GM12878 (cell line): ENCODE measurements around the gene SPA17. TPM values are rescaled to one million over a fixed set of nuclear protein-coding genes. Genes with fewer than 3 reads are reported as not detected.
A peak's percentile ranks its signal among the peaks of the same experiment; 100 is the strongest.

ENCODE experiments used
- ATAC-seq: fragments of 200-7000 bp; cut with Tn5 transposase; 3 replicates; pipeline ENCODE4 v1.9.1; 2020; ENCODE audit warnings: mild to moderate bottlenecking, moderate library complexity
- BruUV-seq: library from RNA; stranded (reverse); fragments of 400-500 nt; replicated peaks from 2 replicates; lab custom pipeline; 2021; lab: Mats Ljungman, UMichigan
- CTCF ChIA-PET: fragments of 300-600 bp; sonication (Branson Sonifier 250); formaldehyde crosslinking; extraction: SDS; loops from one replicate; lab custom pipeline; 2021; ENCODE audit warnings: inconsistent platforms; lab: Yijun Ruan, JAX
- POLR2A ChIA-PET: fragments of 350-600 bp; formaldehyde crosslinking; extraction: SDS; loops from one replicate; lab custom pipeline; 2021; ENCODE audit warnings: inconsistent platforms; lab: Charles Lee
- RAD21 ChIA-PET: fragments of 300-600 bp; sonication (Branson Sonifier 250); formaldehyde crosslinking; loops from one replicate; lab custom pipeline; 2023; ENCODE audit warnings: antibody characterized with exemption; ENCODE audit not compliant: unreplicated experiment; lab: Charles Lee
- SMC1A ChIA-PET: fragments of 300-600 bp; sonication (Branson Sonifier 250); formaldehyde crosslinking; loops from one replicate; lab custom pipeline; 2023; ENCODE audit not compliant: unreplicated experiment, uncharacterized antibody; lab: Charles Lee
- DNase-seq: peaks from one replicate; pipeline ENCODE4 v3.0.0-alpha.2; 2011; ENCODE audit warnings: low read depth, low spot score
- FAIRE-seq: peaks from 3 replicates; lab custom pipeline; 2011; peaks lifted over from hg19 to GRCh38; lab: Jason Lieb, UNC
- H2AFZ ChIP-seq: 2 replicates; pipeline ENCODE4 v1.6.0; 2011; ENCODE audit warnings: low read depth, low read length, control low read depth; ENCODE audit not compliant: control insufficient read depth
- H3K27ac ChIP-seq: 2 replicates; pipeline ENCODE4 v1.5.1; 2011; ENCODE audit warnings: control low read depth; ENCODE audit not compliant: control insufficient read depth, insufficient read depth
- H3K27me3 ChIP-seq, 2 experiments: replicated peaks in 1 of 2; 2 replicates each; pipeline versions ENCODE4 v1.6.0 to v1.6.1; 2011; ENCODE audit warnings: low read length in 1 of 2; ENCODE audit not compliant: control insufficient read depth in 2 of 2, insufficient read depth in 2 of 2
- H3K36me3 ChIP-seq, 2 experiments: 2 replicates each; pipeline ENCODE4 v1.5.1; 2011; ENCODE audit warnings: low read length in 1 of 2; ENCODE audit not compliant: control insufficient read depth in 2 of 2, insufficient read depth in 2 of 2
- H3K4me1 ChIP-seq: 2 replicates; pipeline ENCODE4 v1.6.1; 2011; ENCODE audit warnings: mild to moderate bottlenecking, low read length, moderate library complexity, mixed read lengths; ENCODE audit not compliant: control insufficient read depth, insufficient read depth
- H3K4me2 ChIP-seq: 2 replicates; pipeline ENCODE4 v1.6.0; 2011; ENCODE audit warnings: control low read depth; ENCODE audit not compliant: control insufficient read depth, insufficient read depth
- H3K4me3 ChIP-seq: fragments of 200-600 bp; sonication (generic); 2 replicates; pipeline ENCODE4 v1.5.1; 2016
- H3K79me2 ChIP-seq: 2 replicates; pipeline ENCODE4 v1.6.0; 2011; ENCODE audit warnings: low read length; ENCODE audit not compliant: control insufficient read depth, insufficient read depth
- H3K9ac ChIP-seq: 2 replicates; pipeline ENCODE4 v1.8.0; 2011; ENCODE audit warnings: low read length, control low read depth, mixed read lengths; ENCODE audit not compliant: control insufficient read depth, insufficient read depth
- H3K9me3 ChIP-seq: replicated peaks from 3 replicates; pipeline ENCODE4 v1.5.1; 2011; ENCODE audit warnings: mild to moderate bottlenecking, low read length; ENCODE audit not compliant: control insufficient read depth, insufficient read depth
- H4K20me1 ChIP-seq: 2 replicates; pipeline ENCODE4 v1.6.0; 2011; ENCODE audit not compliant: control insufficient read depth, insufficient read depth
- BCL11A ChIP-seq: IDR thresholded peaks from 2 replicates; pipeline ENCODE4 v1.6.1; 2011; ENCODE audit warnings: low read depth, low read length
- CBFB ChIP-seq: IDR thresholded peaks from 2 replicates; pipeline ENCODE4 v1.6.1; 2016; ENCODE audit warnings: antibody characterized with exemption, low read depth
- CHD2 ChIP-seq: IDR thresholded peaks from 2 replicates; pipeline ENCODE4 v1.6.1; 2011; ENCODE audit warnings: low read depth, low read length, improper control_type of control experiment, borderline replicate concordance
- EP300 ChIP-seq, 2 experiments: fragments of 150-350 bp in 1 of 2; IDR thresholded peaks; 2 replicates each; pipeline ENCODE4 v1.6.1; 2011 to 2012; ENCODE audit warnings: low read depth in 2 of 2, low read length in 2 of 2, borderline replicate concordance in 1 of 2, improper control_type of control experiment in 1 of 2, inconsistent platforms in 1 of 2; ENCODE audit not compliant: control insufficient read depth in 1 of 2
- ETV6 ChIP-seq, 2 experiments: fragments of 450-650 bp in 1 of 2; IDR thresholded peaks in 1 of 2; conservative IDR thresholded peaks in 1 of 2; 2 replicates each; pipeline ENCODE4 v1.6.1; 2014; ENCODE audit warnings: antibody characterized with exemption in 1 of 2, borderline replicate concordance in 1 of 2, low read depth in 1 of 2, mild to moderate bottlenecking in 1 of 2, moderate library complexity in 1 of 2
- GABPA ChIP-seq: IDR thresholded peaks from 2 replicates; pipeline ENCODE4 v1.6.1; 2014; ENCODE audit warnings: antibody characterized with exemption, low read depth, mild to moderate bottlenecking, inconsistent platforms
- MEF2B ChIP-seq: fragments of 450-650 bp; IDR thresholded peaks from 2 replicates; pipeline ENCODE4 v1.6.1; 2018; ENCODE audit warnings: mild to moderate bottlenecking, moderate library complexity; ENCODE audit not compliant: partially characterized antibody, poor library complexity, severe bottlenecking
- MTA2 ChIP-seq: fragments of 450-650 bp; IDR thresholded peaks from 2 replicates; pipeline ENCODE4 v1.6.1; 2016; ENCODE audit warnings: low read depth, mild to moderate bottlenecking, moderate library complexity
- NFXL1 ChIP-seq: fragments of 450-650 bp; IDR thresholded peaks from 2 replicates; pipeline ENCODE4 v1.6.1; 2017; ENCODE audit warnings: antibody characterized with exemption, mild to moderate bottlenecking, borderline replicate concordance
- POLR2A ChIP-seq: IDR thresholded peaks from 2 replicates; pipeline ENCODE4 v1.6.1; 2011; ENCODE audit warnings: low read depth, mild to moderate bottlenecking, low read length
- SMC3 ChIP-seq: IDR thresholded peaks from 2 replicates; pipeline ENCODE4 v1.6.1; 2011; ENCODE audit warnings: low read length, improper control_type of control experiment, borderline replicate concordance
- SREBF2 ChIP-seq: IDR thresholded peaks from 2 replicates; pipeline ENCODE4 v1.6.1; 2012; ENCODE audit warnings: mild to moderate bottlenecking, low read length
- STAT3 ChIP-seq: IDR thresholded peaks from 2 replicates; pipeline ENCODE4 v1.6.1; 2011; ENCODE audit warnings: low read depth, low read length, improper control_type of control experiment
- TCF7 ChIP-seq: IDR thresholded peaks from 2 replicates; pipeline ENCODE4 v1.6.1; 2014; ENCODE audit warnings: antibody characterized with exemption, borderline replicate concordance
- WGBS: methylation state at CpG from one replicate; pipeline ENCODE4 v1.1.6; 2016; ENCODE audit warnings: low lambda C conversion rate; ENCODE audit not compliant: insufficient replicate concordance, insufficient coverage; ENCODE audit errors: missing lambda C conversion rate; 5-methylcytosine and 5-hydroxymethylcytosine counted together
- in situ Hi-C: fragments of 300-500 bp; cut with MboI; formaldehyde crosslinking; loops from 9 replicates; pipeline ENCODE4 v1.14.3; 2018; ENCODE audit warnings: mixed read lengths
- intact Hi-C: fragments of 100-400 bp; cut with micrococcal nuclease; formaldehyde crosslinking; loops from one replicate; pipeline ENCODE4 v1.14.2; 2022; ENCODE audit not compliant: unreplicated experiment
- polyA plus RNA-seq, 11 experiments: library from polyadenylated mRNA; depleted of rRNA in 4 of 11; unstranded in 6 of 11; stranded (reverse) in 5 of 11; fragments of >200 nt; fragmentation: Nextera tagmentation in 4 of 11; fragmentation: Illumina TruSeq in 1 of 11; extraction: Ambion mirVana in 4 of 11; extraction: Trizol in 1 of 11; gene quantifications; 1 replicate in 1 of 11; 2 replicates in 10 of 11; pipeline versions ENCODE4 v1.2.1 to v1.2.3, GENCODE V29; 2011 to 2016; ENCODE audit warnings: inconsistent platforms in 2 of 11, missing spikeins in 2 of 11, low read depth in 1 of 11
- total RNA-seq, 4 experiments: library from RNA; depleted of rRNA in 3 of 4; stranded (reverse); fragments of >200 nt in 3 of 4; fragmentation: Illumina TruSeq in 1 of 4; extraction: Trizol in 1 of 4; gene quantifications; 2 replicates each; pipeline versions ENCODE4 v1.2.1 to v1.2.3, GENCODE V29; 2013 to 2021
- TF ChIP-seq, protein P1 (sequence below): IDR thresholded peaks from 2 replicates; pipeline ENCODE4 v1.6.1; 2012; ENCODE audit warnings: low read depth, low read length, improper control_type of control experiment
- TF ChIP-seq, protein P2 (sequence below): fragments of 450-650 bp; IDR thresholded peaks from 2 replicates; pipeline ENCODE4 v1.6.1; 2014; ENCODE audit warnings: mild to moderate bottlenecking
- TF ChIP-seq, protein P3 (sequence below): IDR thresholded peaks from 2 replicates; pipeline ENCODE4 v1.6.1; 2011; ENCODE audit warnings: low read depth, mild to moderate bottlenecking, low read length, moderate library complexity, borderline replicate concordance; ENCODE audit errors: extremely low read depth
- TF ChIP-seq, protein P4 (sequence below): fragments of 450-650 bp; IDR thresholded peaks from 2 replicates; pipeline ENCODE4 v1.6.1; 2018; ENCODE audit warnings: mild to moderate bottlenecking, low read depth, moderate library complexity; ENCODE audit not compliant: partially characterized antibody

The SPA17 gene
- total and polyA plus RNA-seq, 10 of the 15 experiments (the other 5 are each of a cell fraction or from before 2014, with no cell fraction given): 2.9 to 13.2 (median 8.5) TPM

DNA sequence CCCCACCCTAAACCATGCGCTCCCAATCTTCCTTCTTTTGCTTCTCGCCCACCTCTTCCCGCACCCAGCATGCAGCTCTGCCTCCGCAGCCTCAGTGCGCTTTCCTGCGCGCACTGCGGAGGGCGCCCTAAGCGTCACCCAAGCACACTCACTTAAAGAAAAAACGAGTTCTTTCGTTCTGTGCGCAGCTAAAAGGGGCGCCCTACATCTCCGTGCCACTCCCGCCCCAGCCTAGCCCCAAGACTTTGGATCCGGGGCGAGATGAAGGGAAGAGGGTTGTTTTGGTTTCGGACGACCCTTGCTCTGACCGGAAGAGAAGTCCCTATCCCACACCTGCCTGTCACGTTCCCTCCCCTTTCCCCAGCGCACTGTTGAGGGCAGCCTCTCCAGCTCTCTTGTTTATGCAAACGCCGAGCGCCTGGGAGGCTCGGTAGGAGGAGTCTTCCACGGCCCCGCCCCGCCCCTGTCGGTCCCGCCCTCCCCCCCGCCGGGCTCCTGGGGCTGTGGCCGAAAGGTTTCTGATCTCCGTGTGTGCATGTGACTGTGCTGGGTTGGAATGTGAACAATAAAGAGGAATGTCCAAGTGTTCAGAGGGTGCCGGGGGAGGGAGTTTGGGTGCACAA, 73.0 kb downstream of the SPA17 start:
- BruUV-seq: no TSS peak
- SMC1A ChIA-PET: interaction anchor here (0.6 to 7.0 kb wide), 10 partner anchors 9 to 76 kb away, joined by 3 to 91 read pairs (median 4); partner anchors contain the start of genes ESAM, SIAE and SPA17
- no peaks in the 10 kb centered on the region for H3K9me3 ChIP-seq
- in situ Hi-C loops (no loop called here), intact Hi-C loops (loop anchor here (1.0 kb wide), 1 partner anchor 12 kb away; no protein-coding TSS in a partner anchor)
- H3K36me3 ChIP-seq: no peaks in the 10 kb centered on the region
- H4K20me1 ChIP-seq: no peaks in the 10 kb centered on the region
- no peaks in the 10 kb centered on the region for H3K79me2 ChIP-seq
- FAIRE-seq (peak; percentile 71), DNase-seq (peak; percentile 53), ATAC-seq (peak; percentile 94)
- POLR2A ChIA-PET: interaction anchor here (0.5 to 1.9 kb wide), 9 partner anchors 9 to 124 kb away, joined by 3 to 12 read pairs (median 3); partner anchors contain the start of genes ESAM, MSANTD2, SIAE and SPA17
- RAD21 ChIA-PET: interaction anchor here (0.8 to 2.5 kb wide), 13 partner anchors 9 to 90 kb away, joined by 3 to 34 read pairs (median 7); partner anchors contain the start of genes ESAM, MSANTD2, SIAE and SPA17
- H2AFZ ChIP-seq: peak overlapping the region; percentile 98
- H3K4me3 ChIP-seq: peak overlapping the region; percentile 88
- H3K27me3 ChIP-seq: no peaks in the 10 kb centered on the region
- H3K27ac ChIP-seq: peak overlapping the region; percentile 53; the same call in 1 of the 2 replicates
- 3% methylated on average over 24 of the region's 37 CpGs for WGBS
- peak overlapping the region; percentile 99 for H3K4me2 ChIP-seq
- peak overlapping the region; percentile 68 for H3K9ac ChIP-seq
- H3K4me1 ChIP-seq: peaks cover 4% of the 10 kb centered on the region; the same call in 1 of the 2 replicates
- CTCF ChIA-PET: interaction anchor here (0.5 to 12.2 kb wide), 19 partner anchors 10 to 1643 kb away, joined by 3 to 202 read pairs (median 6); partner anchors contain the start of genes ESAM, MSANTD2, SIAE and SPA17
- TF ChIP-seq MEF2B: peak; percentile 38
- TF ChIP-seq CHD2: peak; percentile 46; the same call in 1 of the 2 replicates
- TF ChIP-seq, protein P1, sequence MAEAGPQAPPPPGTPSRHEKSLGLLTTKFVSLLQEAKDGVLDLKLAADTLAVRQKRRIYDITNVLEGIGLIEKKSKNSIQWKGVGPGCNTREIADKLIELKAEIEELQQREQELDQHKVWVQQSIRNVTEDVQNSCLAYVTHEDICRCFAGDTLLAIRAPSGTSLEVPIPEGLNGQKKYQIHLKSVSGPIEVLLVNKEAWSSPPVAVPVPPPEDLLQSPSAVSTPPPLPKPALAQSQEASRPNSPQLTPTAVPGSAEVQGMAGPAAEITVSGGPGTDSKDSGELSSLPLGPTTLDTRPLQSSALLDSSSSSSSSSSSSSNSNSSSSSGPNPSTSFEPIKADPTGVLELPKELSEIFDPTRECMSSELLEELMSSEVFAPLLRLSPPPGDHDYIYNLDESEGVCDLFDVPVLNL: no peak
- no peak for TF ChIP-seq STAT3
- no peak for TF ChIP-seq ETV6 (conservative IDR thresholded peaks at IDR 0.05 in 1 of 2, IDR thresholded peaks at IDR 0.05 in 1 of 2; ENCODE audit: borderline replicate concordance in 1 of 2, low read depth in 1 of 2)
- TF ChIP-seq, protein P2, sequence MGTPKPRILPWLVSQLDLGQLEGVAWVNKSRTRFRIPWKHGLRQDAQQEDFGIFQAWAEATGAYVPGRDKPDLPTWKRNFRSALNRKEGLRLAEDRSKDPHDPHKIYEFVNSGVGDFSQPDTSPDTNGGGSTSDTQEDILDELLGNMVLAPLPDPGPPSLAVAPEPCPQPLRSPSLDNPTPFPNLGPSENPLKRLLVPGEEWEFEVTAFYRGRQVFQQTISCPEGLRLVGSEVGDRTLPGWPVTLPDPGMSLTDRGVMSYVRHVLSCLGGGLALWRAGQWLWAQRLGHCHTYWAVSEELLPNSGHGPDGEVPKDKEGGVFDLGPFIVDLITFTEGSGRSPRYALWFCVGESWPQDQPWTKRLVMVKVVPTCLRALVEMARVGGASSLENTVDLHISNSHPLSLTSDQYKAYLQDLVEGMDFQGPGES: no peak
- TF ChIP-seq TCF7: no peak
- no peak for TF ChIP-seq CBFB
- no peak for TF ChIP-seq NFXL1
- peak; percentile 48; the same call in 1 of the 2 replicates for TF ChIP-seq SMC3
- TF ChIP-seq EP300 (IDR thresholded peaks at IDR 0.05; ENCODE audit: borderline replicate concordance in 1 of 2, control insufficient read depth in 1 of 2, low read depth in 2 of 2, low read length in 2 of 2): no peak
- TF ChIP-seq, protein P3, sequence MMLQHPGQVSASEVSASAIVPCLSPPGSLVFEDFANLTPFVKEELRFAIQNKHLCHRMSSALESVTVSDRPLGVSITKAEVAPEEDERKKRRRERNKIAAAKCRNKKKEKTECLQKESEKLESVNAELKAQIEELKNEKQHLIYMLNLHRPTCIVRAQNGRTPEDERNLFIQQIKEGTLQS: no peak
- TF ChIP-seq SREBF2: no peak
- TF ChIP-seq, protein P4, sequence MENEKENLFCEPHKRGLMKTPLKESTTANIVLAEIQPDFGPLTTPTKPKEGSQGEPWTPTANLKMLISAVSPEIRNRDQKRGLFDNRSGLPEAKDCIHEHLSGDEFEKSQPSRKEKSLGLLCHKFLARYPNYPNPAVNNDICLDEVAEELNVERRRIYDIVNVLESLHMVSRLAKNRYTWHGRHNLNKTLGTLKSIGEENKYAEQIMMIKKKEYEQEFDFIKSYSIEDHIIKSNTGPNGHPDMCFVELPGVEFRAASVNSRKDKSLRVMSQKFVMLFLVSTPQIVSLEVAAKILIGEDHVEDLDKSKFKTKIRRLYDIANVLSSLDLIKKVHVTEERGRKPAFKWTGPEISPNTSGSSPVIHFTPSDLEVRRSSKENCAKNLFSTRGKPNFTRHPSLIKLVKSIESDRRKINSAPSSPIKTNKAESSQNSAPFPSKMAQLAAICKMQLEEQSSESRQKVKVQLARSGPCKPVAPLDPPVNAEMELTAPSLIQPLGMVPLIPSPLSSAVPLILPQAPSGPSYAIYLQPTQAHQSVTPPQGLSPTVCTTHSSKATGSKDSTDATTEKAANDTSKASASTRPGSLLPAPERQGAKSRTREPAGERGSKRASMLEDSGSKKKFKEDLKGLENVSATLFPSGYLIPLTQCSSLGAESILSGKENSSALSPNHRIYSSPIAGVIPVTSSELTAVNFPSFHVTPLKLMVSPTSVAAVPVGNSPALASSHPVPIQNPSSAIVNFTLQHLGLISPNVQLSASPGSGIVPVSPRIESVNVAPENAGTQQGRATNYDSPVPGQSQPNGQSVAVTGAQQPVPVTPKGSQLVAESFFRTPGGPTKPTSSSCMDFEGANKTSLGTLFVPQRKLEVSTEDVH: peak; percentile 27
- no peak for TF ChIP-seq BCL11A
- peak; percentile 70 for TF ChIP-seq POLR2A
- 0 out of 2 replicates have a peak, but pooled peaks have one; percentile 28 for TF ChIP-seq MTA2
- TF ChIP-seq GABPA: no peak
